Gastroesophageal sphincter (tissue), 3 donors: Measurements from ENCODE around the gene FSTL5.

Source experiments
- POLR2A ChIP-seq, 2 donors: fragments of 450-650 bp; IDR thresholded peaks; one replicate each; pipeline ENCODE4 v1.6.1; 2017; ENCODE audit warnings: antibody characterized with exemption in 2 of 2, mild to moderate bottlenecking in 2 of 2, moderate library complexity in 1 of 2
- TF ChIP-seq, protein P1 (sequence below), 4 experiments: fragments of 200-600 bp in 2 of 4; fragments of 450-650 bp in 2 of 4; sonication (generic) in 1 of 4; IDR thresholded peaks; one replicate each; pipeline ENCODE4 v1.5.1; 2017 to 2019; ENCODE audit warnings: antibody characterized with exemption in 4 of 4, mild to moderate bottlenecking in 2 of 4, moderate library complexity in 2 of 4

DNA sequence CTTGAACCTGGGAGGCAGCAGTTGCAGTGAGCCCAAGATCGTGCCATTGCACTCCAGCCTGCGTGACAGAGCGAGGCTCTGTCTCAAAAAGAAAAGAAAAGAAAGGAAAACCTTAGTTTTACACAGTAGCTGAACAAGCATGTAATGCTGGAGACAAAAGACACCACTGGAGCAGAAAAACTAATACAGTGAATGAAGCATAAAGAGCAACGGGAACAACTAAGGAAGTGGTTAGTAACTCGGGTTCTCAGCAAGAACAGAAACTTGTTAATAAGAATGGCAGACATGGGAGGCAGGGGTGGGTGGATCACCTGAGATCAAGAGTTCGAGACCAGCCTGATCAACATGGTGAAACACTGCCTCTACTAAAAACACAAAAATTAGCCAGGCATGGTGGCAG lies 263.7 kb downstream of the FSTL5 start:
- TF ChIP-seq, protein P1, sequence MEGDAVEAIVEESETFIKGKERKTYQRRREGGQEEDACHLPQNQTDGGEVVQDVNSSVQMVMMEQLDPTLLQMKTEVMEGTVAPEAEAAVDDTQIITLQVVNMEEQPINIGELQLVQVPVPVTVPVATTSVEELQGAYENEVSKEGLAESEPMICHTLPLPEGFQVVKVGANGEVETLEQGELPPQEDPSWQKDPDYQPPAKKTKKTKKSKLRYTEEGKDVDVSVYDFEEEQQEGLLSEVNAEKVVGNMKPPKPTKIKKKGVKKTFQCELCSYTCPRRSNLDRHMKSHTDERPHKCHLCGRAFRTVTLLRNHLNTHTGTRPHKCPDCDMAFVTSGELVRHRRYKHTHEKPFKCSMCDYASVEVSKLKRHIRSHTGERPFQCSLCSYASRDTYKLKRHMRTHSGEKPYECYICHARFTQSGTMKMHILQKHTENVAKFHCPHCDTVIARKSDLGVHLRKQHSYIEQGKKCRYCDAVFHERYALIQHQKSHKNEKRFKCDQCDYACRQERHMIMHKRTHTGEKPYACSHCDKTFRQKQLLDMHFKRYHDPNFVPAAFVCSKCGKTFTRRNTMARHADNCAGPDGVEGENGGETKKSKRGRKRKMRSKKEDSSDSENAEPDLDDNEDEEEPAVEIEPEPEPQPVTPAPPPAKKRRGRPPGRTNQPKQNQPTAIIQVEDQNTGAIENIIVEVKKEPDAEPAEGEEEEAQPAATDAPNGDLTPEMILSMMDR (IDR thresholded peaks at IDR 0.05), result no peak
- no peak for TF ChIP-seq POLR2A (IDR thresholded peaks at IDR 0.05)
